T-helper 2 cell (primary cell): ENCODE results near the gene SC5D.

Experiments used
- DNase-seq, 5 experiments: peaks; one replicate each; pipeline versions ENCODE4 v3.0.0 to v3.0.0-alpha.2; 2012 to 2022
- total RNA-seq, 2 donors: gene quantifications; one replicate each; lab custom pipeline; 2026; lab: John Stamatoyannopoulos, UW

SC5D gene, protein sequence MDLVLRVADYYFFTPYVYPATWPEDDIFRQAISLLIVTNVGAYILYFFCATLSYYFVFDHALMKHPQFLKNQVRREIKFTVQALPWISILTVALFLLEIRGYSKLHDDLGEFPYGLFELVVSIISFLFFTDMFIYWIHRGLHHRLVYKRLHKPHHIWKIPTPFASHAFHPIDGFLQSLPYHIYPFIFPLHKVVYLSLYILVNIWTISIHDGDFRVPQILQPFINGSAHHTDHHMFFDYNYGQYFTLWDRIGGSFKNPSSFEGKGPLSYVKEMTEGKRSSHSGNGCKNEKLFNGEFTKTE
- total RNA-seq, result 21.9 to 22.1 reads per million in 2 donors

DNA sequence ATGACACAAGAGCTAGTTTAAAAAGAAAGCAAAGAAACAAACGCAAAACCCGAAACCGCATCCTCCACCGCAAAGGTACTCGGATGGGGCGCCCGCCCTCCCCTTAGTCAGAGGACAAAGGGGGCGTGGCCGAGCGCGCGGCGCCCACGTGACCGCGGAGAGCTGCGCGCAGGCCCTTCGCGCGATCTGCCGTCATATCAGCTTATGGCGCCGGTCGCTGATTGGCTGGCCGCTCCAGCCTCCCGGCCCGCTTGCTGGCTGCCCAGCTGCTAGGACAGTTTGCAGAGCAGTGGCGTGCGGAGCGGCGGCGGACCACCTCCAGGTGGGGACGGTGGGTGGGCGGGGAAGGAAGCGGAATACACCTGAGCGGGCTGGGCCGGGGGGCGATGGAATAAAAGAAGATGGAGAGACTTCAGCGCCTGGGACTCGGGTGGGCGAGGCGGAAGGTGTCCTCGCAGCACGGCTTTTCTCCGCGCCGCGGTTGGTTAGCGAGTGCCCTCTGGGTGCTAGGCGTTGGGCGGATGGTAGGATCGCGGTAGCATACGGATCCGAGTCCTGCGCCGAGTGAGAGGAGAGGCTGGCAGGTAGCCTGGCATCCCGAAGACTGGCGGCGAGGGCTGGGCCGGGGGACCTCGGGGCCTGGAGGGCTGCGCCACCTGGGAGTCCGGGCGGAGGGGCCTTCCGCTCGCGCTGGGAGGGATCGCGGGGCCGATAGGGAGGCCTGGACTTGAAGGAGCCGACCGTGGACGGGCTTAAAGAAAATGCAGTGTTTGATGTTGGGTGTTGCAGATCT is at the start of gene SC5D:
Gene SC5D (plus strand): TSS at position 277 of the 793 bp plus-strand sequence. CDS start 10,605 bp downstream, outside the sequence.
- peak; percentile 85 to 97 (median 93) for DNase-seq

DNA sequence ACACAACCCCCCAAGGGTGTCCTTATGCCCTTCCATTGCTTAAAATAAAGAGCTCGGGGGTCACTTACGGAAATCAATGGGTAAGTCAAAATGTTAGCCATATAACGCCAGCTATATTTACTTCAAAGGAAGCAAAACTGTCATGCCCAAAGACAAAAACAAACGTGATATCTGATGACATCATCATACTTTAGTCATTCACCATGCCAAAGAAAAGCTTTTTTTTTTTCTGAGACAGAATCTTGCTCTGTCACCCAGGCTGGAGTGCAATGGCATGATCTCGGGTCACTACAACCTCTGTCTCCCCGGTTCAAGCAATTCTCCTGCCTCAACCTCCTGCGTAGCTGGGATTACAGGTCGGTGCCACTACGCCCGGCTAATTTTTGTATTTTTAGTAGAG is 47.7 kb upstream of the SC5D start:
- no peak for DNase-seq

DNA sequence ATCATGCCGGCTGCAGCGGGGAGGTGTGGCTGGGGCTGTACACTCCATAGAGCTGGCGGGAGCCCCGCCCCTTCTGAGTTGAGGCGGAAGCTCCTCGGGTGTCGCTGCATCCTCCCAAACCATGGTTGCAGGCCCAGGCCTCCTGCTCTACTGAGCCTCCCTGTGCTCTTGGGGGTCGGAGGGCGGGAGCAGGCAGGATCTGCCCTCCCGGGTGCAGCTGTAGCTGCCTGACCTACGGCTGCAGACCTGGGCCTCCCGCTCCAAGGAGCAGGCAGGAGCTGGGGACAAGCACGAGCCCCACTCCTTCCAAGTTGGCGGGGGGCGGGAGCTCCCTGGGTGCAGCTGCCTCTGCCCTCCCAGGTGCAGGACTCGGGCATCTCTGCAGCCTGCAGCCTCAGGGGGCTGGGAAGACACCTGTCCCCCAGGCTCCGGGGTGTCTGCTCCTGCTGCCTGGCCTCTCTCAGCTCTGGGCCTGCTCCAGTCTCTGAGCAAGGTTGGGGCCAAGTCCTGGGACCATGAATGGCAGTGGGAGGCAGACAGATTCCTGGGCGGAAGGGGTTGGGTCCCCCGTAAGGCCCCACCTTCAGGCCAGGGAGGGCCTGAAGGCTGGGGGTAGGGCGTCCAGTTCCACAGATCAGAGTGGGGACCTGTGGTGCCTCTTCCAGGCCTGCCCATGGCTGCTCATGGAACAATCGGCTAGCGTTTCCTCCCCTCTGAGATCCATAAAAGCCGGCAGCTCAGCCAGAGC is 46.4 kb upstream of the SC5D start:
- no peak for DNase-seq

DNA sequence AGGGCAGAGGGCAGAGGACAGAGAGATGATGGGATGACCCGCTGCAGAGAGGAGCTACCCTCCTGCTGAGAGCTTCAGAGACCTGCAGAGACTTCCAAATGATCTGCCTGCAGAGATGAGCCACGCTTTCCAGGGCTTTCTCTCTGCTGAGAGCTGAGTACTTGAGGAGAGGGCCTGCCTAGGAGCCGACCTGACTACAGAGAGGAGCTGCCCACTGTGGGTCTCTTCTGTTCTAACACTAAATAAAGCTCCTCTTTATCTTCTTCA is 45.9 kb upstream of the SC5D start:
- no peak for DNase-seq

DNA sequence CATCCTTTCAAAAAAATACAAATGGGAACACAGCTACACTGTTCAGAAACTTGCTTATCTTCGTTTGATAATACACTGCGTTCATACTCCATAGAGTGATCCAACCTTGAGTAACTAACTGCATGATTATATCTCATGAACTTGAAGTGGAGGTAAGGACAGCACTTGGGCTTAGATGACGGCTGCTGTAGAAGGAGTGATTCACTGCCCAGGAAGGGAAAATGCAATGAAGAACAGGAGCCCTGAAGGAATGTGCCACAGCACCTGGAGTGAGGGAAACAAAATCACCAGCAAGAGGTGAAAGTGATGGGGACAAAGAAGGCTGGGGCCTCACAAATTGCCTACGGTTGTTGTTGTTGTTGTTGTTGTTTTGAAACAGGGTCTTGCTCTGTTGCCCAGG is 44.1 kb upstream of the SC5D start:
- DNase-seq, result no peak

DNA sequence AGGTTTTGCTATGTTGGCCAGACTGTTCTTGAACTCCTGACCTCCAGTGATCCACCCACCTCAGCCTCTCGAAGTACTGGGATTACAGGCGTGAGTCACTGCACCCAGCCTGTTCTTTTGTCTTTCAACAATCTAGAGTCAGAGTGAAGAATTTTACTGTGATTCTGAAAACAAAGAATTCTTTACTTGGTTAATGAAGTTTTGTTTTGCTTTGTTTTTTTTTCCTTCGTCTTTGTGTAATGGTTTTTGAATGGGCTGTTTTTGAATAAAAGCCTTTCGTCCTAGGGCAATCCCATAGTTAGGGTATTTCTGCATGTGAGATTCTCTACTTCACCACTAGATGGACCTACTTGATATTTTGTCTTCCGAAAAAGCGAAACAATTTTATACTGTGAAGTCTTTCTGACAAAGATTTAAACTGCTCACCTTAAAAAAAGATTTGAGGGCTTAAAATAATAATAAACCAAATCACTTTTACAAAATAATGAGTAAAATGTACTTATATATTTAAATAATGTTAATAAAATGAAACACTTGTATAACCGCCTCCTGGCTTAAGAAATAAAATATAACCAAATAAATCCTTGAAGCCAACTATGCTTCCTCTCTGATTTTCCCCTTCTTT is 43.4 kb upstream of the SC5D start:
- peak in 2 of 5 experiments; percentile 19 to 58 for DNase-seq

DNA sequence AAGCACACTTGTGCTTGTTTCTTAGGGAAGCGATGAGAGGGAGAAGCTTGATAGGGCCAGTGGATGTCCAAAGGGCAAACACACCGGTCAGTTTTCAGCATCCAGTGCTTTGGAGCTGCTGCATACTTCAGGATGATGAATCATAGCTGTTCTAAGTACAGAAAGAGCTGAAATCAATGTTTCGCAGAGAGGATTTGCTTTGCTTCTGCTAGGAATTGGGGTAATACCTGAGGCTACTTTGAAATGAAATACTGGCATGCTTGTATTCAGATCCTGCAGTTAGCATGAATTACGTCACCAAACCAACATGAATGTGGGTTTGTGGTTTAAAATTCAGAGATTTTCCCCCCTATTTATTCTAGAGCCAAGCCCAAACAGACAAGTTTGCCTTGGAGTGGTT is 41.7 kb upstream of the SC5D start:
- DNase-seq, result no peak

DNA sequence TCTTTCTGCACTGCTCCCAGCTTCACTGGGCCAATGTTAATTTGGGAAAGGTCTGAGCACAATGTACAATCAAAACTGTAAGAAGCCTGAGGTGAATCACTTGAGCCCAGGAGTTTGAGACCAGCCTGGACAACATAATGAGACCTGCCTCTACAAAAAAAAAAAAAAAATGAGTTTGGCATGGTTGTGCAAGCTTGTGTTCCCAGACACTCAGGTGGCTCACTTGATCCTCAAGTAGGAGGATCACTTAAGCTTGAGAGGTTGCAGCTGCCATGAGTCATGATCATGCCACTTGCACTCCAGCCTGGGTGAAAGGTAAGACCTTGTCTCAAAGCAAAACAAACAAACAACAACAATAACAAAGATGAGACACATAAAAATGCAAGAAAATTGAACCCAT is 38.6 kb upstream of the SC5D start:
- DNase-seq, result no peak

DNA sequence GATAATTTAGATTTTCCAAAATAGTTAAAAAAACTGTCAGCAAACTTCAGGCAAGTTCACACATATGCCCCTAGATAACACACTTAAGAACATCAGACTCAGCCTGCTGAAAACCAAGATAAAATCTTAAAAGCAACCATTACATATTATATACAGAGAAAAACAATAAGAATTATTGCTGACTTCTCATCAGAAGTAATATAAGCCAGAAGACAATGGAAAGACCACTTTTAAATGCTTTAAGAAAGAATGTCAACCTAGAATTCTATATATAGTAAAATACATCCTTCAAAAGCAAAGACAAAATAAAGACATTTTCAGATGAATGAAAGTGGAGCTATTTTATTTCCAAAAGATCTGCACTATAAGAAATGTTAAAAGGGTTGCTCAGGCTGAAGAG is 37.8 kb upstream of the SC5D start:
- DNase-seq, result no peak

DNA sequence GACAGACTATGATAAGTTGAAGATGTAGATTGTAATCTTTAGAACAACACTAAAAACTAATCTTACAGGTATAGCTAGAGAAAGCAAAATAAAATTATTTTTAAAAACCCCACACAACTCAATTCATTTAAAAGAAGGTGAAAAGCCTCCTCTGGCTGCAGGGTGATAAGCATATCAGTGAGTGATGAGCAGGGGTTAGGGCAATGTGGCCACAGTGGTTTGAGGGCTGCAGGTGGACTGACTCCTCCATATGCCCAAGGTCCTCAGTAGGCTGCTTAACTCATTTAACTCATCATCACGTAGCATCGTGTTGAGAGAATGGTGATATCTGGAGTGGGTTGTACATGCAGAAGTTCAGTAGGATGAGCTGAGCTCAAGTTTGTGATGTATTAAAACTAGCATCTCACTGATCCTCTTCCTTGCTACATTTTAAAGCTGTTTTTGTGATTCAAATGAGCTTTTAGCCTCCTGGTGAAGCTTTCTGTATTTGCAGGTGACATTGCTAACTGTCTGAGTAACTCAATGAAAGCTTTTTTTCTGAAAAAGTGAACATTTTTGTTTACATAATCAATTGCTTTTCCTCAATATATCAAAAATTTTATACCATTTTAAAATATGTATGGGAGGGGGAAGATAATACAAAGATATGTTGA is 37.0 kb upstream of the SC5D start:
- no peak for DNase-seq

DNA sequence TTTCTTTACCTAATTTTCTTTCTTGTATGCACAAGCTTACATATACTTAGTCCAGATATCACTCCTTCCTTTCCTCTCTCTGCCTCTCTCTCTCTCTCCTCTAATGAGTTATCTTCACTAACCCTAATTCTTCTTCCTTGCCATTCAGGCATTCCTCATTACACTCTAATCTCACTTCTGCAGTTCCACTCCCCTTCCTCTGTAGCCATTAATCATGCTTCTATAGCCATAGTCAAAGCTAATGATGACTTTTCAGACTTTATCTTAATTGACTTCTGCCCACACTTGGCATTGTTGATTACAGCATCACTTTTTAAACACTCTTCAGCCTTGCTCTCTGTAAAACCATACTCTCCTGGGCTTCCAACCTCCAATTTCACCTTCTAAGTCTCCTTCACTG is 35.3 kb upstream of the SC5D start:
- no peak for DNase-seq

DNA sequence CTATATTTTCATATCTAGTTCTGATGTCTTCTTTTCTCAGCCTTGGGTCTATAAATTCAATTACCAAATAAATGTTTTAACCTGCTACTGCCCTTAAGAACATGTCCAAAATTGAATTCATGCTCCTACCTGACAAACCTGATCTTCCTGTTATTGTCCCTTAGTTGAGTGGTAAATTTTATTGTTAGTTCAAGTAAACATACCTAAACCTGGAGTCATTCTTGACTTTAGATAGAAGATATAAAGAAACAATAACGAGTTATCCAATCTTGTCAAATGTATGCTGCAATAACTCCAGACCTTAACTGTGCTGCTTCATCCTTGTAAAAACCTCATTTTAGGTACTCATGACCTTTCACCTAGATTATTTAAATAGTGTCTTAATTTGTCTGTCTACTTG is 34.6 kb upstream of the SC5D start:
- no peak for DNase-seq

DNA sequence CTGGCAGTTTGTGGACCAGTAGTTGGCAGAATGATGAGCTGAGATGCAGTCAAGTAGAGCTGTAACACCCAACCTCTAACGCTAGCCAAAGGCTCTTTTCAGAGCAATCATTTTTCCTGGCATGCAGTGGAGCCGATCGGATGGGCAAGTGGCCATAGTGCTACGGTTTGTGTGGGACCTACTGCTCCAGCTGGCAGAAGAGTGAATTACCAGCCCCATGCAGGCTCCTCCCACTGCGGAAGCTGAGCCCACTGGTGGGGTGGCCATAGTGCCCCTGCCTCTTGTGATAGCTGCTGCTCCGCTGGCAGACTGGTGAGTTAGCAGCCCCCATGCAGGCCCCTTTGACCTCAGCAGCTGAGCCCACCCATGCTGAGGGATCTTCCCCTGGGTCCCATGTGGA is 27.0 kb upstream of the SC5D start:
- no peak for DNase-seq

DNA sequence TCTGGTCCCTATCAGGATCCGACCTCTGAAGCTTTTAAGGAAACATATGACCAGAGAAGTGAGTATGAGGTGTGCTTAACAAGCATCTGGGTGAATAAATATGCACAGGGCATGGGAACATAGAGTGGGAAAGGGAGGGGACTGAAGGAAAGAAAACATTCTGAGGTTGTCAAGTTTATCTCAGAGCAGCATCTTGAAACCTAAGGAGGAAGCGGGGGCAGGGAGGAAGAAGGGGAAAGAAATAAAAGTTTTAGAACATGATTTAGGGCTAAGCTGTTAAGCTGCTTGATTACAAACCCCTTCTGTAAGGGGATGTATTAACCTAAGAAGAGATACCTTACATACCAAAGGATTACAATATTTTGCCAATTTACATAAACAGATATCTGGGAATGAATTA is 24.0 kb upstream of the SC5D start:
- no peak for DNase-seq

DNA sequence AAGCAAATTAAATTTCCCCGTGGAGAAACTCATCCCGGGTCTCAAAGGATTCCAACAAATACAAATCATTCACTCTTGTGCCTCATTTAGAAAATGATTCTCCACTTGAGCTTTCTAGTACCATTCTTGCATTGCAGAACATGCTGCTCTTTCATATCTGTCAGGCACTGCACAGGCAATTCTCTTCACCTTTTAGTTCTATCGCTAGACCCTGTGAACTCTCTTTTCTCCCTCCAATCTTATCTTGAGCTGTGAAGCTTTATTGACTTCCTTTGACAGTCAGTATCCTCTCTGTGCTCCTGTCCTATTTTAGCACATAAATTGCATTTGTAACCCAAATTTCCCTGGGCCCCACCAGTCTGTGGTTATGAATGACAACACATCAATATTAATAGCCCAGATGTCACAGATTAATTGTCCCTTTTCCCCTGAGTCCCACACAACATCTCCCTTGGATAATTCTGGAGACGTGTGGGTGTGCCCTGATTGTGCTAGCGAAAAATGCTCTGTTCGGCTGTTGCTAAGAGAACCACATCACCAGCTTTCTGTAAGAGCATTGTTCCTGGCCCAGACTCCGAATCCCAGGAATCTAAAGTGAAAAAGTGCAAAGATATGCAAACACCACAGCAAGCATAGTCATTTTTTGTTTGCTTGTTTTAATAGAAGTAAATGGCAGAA is 22.4 kb upstream of the SC5D start:
- no peak for DNase-seq

DNA sequence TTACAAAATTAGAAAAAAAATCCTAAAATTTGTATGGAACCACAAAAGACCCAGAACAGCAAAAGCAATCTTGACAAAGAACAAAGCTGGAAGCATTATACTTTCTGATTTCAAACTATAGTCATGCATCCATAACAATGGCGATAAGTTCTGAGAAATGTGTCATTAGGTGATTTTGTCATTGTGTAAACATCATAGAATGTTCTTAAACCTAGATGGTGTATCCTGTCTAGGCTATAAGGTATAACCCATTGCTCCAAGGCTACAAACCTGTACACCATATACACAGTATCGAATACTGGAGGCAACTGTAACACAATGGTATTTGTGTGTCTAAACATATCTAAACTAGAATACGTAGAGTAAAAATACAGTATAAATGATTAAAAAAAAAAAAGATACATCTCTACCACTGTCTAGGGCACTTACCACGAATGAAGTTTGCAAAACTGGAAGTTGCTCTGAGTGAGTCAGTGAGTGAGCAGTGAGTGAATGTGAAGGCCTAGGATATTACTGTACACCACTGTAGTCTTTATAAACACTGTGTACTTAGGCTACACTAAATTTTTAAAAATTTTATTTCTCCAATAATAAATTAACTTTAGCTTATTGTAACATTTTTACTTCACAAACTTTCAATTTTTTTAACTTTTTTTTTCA is 18.1 kb upstream of the SC5D start:
- no peak for DNase-seq

DNA sequence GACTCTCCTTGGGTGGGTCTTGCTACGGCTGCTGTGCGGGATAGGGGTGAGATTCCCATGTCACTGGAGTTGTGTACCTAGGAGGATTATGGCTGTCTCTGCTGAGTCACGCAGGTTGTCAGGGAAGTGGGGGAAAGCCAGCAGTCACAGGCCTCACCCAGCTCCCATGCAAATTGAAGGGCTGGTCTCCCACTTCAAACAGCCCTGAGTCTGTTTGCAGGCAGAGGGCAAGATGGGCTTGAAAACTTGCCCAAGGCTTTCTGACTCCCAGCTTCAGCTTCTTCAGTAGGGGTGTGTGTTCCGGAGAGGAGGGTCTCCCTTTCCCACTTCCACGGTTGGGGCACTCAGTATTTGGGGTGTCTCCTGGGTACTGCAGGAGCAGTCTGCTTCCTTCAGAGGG is 10.9 kb upstream of the SC5D start:
- DNase-seq, result no peak

DNA sequence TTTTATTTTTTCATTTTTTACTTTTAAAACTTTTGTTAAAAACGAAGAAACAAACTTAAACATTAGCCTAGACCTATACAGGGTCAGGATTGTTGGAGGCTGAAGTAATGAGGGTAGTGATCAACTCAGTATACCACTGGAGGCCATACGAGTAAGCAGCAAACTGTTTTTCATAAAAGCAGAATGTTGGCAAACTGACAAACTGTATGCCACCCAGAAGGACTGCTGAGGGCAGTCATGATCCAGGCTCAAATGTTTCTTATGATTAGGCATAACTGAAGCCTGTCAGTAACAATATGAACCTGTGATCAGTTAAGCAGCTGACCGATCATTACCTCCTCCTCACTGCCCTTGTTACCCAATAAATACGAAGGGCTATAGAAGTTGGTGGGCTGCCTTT is 10.2 kb upstream of the SC5D start:
- no peak for DNase-seq

DNA sequence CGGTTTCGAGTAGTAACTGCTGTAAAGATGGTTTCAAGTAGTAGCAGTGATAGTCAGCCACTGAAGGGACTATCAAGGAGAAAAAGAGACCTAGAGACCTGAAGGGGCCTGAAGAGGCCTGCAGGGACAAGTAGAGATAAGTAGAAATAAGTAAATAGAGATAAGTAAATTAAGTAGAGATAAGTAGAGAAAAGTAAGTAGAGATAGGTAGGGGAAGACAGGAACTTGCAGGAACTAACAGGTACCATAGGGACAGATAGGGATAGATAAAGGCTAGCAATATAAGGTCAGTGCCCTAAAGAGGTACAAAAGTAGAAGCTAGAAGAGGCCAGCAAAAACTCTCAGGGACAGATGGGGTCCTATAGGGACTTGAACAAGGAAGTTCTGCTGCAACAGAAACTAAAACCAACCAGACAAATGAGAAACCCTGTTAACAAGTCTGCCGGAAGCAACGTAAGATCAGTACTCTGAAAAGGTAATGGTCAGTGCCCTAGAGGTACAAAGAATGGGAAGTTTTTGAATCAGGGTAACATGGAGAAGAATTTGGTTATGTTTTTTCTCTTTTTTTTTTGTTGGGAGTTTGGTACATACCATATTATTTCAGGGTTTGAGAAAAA is 9.6 kb upstream of the SC5D start:
- no peak for DNase-seq

DNA sequence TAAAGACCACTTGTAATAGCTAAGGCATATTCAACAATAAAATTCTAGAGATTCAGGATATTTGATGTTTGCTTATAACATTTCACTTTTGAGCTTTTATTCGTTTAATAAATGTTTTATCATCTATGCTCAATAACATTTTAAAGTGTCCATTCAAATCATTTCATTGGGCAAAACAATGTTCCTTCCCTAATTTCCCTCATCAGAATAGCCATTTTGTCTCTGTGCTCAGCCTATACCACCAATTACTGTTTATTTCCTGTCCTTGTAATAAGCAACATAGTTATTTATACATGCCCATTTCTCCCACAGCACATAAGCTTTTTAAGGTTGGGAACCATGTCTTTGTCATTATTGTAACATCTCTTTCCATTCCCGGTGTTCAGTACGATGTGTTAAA is 1.3 kb upstream of the SC5D start:
- DNase-seq, result no peak

DNA sequence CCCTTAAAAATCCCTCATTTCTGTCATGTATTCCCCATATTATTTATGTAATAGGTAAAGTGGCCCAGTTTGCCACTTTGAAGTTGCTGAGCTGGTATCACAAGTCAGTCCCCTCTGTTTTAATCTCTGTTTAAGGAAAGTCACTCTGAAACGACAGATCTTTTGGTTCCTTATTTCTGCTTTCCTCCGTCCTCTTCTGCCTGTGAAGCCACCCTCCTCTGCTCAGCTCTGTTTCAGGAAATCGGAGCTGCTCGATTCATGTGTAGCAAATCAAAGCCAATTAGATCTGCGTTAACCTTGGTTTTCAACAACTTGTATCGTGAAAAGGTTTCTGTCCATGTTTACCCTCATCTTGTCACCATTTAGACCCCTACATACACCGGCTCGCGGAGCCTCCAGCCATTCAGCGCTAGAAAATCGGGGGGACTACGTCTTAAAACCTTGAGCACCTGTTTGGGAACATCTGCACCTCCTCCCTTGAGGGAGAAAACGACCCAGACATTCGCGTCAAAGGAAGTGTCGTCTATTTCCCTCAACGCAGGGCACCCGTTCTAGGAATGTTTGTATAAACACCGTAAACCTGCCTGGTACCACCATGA is 576 bp upstream of the SC5D start:
- peak in 1 of 5 experiments; percentile 65 for DNase-seq
